Left ventricle myocardium inferior (tissue), 1 donor: ENCODE results near the gene RASAL3. TPM values are rescaled to one million over a fixed set of nuclear protein-coding genes. Genes with fewer than 3 reads are reported as not detected.

Experiments used
- DNase-seq: peaks from one replicate; pipeline ENCODE4 v3.0.0-alpha.2; 2020
- H3K27ac ChIP-seq: fragments of 200-600 bp; replicated peaks from 2 replicates; pipeline ENCODE4 v1.8.0; 2021
- H3K27me3 ChIP-seq: fragments of 200-600 bp; 2 replicates; pipeline ENCODE4 v1.8.0; 2021; ENCODE audit warnings: low read depth
- H3K36me3 ChIP-seq: fragments of 200-600 bp; 2 replicates; pipeline ENCODE4 v1.8.0; 2021
- H3K4me1 ChIP-seq: fragments of 200-600 bp; 2 replicates; pipeline ENCODE4 v1.8.0; 2021
- H3K4me3 ChIP-seq: fragments of 200-600 bp; 2 replicates; pipeline ENCODE4 v1.8.0; 2021; ENCODE audit warnings: mild to moderate bottlenecking, moderate library complexity
- H3K9me3 ChIP-seq: fragments of 200-600 bp; replicated peaks from 2 replicates; pipeline ENCODE4 v1.8.0; 2021
- CTCF ChIP-seq: fragments of 200-600 bp; IDR thresholded peaks from 2 replicates; pipeline ENCODE4 v1.8.0; 2021; ENCODE audit warnings: antibody characterized with exemption, mild to moderate bottlenecking, borderline replicate concordance
- intact Hi-C: fragments of 100-400 bp; cut with micrococcal nuclease; formaldehyde crosslinking; loops from one replicate; pipeline ENCODE4 v1.11.0; 2022
- total RNA-seq: library from RNA; stranded (reverse); fragmentation: NEBNext Ultra II Directional; extraction: Animal tissue kit (Norgen Biotek cat#: 25700); gene quantifications from one replicate; pipeline ENCODE4 v1.2.1, GENCODE V29; 2021
- donor health status: DM: no; HTN: yes; CAD: no; lungs with severe emphysema.

Gene RASAL3
- total RNA-seq, 1 donor from 2014 or later, result 1.5 TPM

DNA sequence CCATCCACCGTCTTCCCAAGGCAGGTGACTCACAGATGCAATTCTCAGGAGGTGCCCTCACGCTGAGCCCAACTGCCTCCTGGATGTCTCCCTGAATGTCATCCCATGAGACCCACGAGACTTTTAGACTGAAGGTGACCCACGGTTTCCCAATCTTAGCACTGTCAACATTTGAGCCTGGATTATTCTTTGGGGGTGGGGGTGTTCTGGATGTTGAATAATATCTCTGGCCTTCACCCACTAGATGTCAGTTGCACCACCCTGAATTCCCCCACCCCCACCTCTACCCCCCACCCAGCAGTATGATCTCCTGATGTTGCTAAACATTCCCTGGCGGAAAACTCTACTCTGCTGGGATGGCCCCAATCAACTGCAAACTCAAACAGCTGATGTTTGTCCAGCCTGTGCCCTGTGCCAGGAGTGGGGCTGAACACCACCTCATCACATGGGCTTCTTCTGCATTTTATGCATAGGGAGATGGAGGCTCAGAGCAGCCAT is 41.8 kb upstream of the RASAL3 start:
- Histone ChIP-seq H3K4me3 (no peak overlapping the region), H3K27ac (no peak overlapping the region), H3K4me1 (peaks cover 8% of the 10 kb centered on the region), H3K9me3 (no peaks in the 10 kb centered on the region), H3K27me3 (peaks cover 94% of the 10 kb centered on the region), H3K36me3 (no peaks in the 10 kb centered on the region)
- no peak for TF ChIP-seq CTCF
- no peak for DNase-seq
- intact Hi-C loops, result no loop called here

DNA sequence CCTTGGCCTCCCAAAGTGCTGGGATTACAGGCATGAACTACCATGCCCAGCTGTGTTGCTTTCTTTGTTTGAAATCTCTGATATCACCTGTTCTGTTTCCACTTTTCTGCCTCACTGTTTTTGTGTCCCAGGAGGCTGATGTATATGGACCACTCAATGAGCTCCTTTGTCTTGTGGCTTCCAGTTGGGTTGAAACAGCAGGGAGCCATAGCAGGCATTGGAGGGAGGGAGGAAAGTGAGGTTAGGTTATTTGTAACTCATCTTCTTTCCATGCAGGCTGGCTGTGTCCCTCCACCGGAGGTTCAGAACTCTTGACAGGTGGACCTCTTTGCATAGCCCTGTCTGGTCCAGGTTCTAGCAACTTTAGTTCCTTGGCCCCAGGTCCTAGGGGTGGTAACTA is 37.9 kb upstream of the RASAL3 start:
- Histone ChIP-seq H3K4me3 (no peak overlapping the region), H3K9me3 (no peaks in the 10 kb centered on the region), H3K36me3 (no peaks in the 10 kb centered on the region), H3K4me1 (no peaks in the 10 kb centered on the region), H3K27me3 (peaks cover 75% of the 10 kb centered on the region), H3K27ac (no peak overlapping the region)
- DNase-seq, result no peak
- intact Hi-C loops, result no loop called here
- no peak for TF ChIP-seq CTCF

GRCh38 chr19:15501596-15501995 is 37.3 kb upstream of the RASAL3 start:
- Histone ChIP-seq H3K27me3 (peaks cover 68% of the 10 kb centered on the region), H3K27ac (no peak overlapping the region), H3K36me3 (no peaks in the 10 kb centered on the region), H3K9me3 (no peaks in the 10 kb centered on the region), H3K4me3 (no peak overlapping the region), H3K4me1 (no peaks in the 10 kb centered on the region)
- no peak for DNase-seq
- TF ChIP-seq CTCF, result no peak
- intact Hi-C loops, result no loop called here

DNA sequence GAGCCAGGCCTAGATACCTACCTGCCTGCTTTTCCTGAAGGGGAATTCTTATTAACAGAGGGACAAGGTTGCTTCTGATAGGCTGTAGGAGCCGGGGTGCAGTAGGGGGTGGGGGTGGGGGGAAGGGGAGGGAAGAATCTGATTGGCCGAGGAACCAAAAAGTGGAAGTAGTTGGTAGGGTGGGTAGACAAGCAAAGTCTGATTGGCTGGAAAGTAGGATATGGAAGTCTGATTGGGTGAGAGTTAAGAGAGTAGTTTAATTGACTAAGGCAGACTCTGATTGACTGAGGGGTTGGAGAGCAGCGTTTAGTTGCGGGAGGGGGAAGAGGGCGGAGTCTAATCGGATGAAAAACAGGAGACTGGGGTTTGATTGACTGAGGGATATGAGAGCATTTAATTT is 34.6 kb upstream of the RASAL3 start:
- Histone ChIP-seq H3K36me3 (no peaks in the 10 kb centered on the region), H3K27ac (no peak overlapping the region), H3K27me3 (peaks cover 41% of the 10 kb centered on the region), H3K4me3 (no peak overlapping the region), H3K9me3 (no peaks in the 10 kb centered on the region), H3K4me1 (no peaks in the 10 kb centered on the region)
- TF ChIP-seq CTCF, result no peak
- no peak for DNase-seq
- intact Hi-C loops, result no loop called here

DNA sequence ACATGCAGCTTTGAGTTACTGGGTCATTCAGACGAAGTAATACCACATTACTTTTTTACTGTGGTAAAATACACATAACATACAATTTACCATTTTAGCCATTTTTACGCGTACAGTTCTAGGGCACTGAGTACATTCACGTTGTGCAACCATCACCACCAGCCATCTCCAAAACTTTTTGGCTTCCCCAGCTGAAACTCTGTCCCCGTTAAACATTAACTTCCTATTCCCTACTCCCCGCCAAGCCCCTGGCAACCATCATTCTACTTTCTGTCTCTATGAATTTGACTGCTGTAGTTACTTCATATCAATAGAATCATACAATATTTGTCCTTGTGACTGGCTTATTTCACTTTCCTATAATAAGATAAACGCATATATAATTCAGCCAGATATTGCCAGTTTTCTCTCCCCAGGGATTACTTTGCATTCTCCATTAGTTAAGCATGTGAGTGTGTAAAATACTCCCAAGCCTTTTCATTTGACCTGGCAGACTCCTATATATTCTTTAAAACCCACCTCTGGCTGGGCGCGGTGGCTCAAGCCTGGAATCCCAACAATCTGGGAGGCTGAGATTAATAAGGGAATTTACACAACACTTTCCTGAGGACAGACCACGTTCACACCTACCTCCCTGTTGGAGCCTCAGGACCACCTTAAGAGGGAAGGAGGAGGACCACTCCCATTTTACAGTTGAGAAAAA is 34.0 kb upstream of the RASAL3 start:
- Histone ChIP-seq H3K9me3 (no peaks in the 10 kb centered on the region), H3K27ac (no peak overlapping the region), H3K27me3 (peaks cover 36% of the 10 kb centered on the region), H3K4me3 (no peak overlapping the region), H3K36me3 (no peaks in the 10 kb centered on the region), H3K4me1 (no peaks in the 10 kb centered on the region)
- no peak for DNase-seq
- intact Hi-C loops, result no loop called here
- no peak for TF ChIP-seq CTCF
